Body of pancreas (tissue), 4 donors: ENCODE data around the gene POR. TPM values are rescaled to one million over a fixed set of nuclear protein-coding genes. Genes with fewer than 3 reads are reported as not detected.

Experiments used
- ATAC-seq: fragments of 150-250 bp; one replicate; pipeline ENCODE4 v1.9.1; 2016
- DNase-seq, 4 donors: peaks; one replicate each; pipeline ENCODE4 v3.0.0-alpha.2; 2019
- H3K27ac ChIP-seq, 4 donors: fragments of 200-600 bp; sonication (generic); 1 replicate in 3 of 4; 2 replicates in 1 of 4; pipeline versions ENCODE4 v1.5.1 to v1.6.1; 2016 to 2019; ENCODE audit warnings: mild to moderate bottlenecking in 1 of 4, mixed read lengths in 1 of 4, moderate library complexity in 1 of 4
- H3K27me3 ChIP-seq, 2 donors: fragments of 200-600 bp; sonication (generic); one replicate each; pipeline ENCODE4 v1.6.0; 2016; ENCODE audit warnings: mild to moderate bottlenecking in 1 of 2
- H3K36me3 ChIP-seq, 2 donors: fragments of 200-600 bp; sonication (generic); replicated peaks in 1 of 2; 2 replicates each; pipeline ENCODE4 v1.5.1; 2016; ENCODE audit warnings: low read depth in 2 of 2; ENCODE audit not compliant: insufficient read depth in 1 of 2
- H3K4me1 ChIP-seq: fragments of 200-600 bp; sonication (generic); one replicate; pipeline ENCODE4 v1.6.0; 2016
- H3K4me3 ChIP-seq, 2 donors: fragments of 200-600 bp; sonication (generic); 1 replicate in 1 of 2; 2 replicates in 1 of 2; pipeline ENCODE4 v1.5.1; 2016 to 2019
- H3K9me3 ChIP-seq, 3 donors: fragments of 200-600 bp; sonication (generic); 1 replicate in 2 of 3; 2 replicates in 1 of 3; pipeline ENCODE4 v1.5.1; 2016
- CTCF ChIP-seq, 7 experiments: fragments of 450-650 bp in 4 of 7; fragments of 200-600 bp in 3 of 7; sonication (generic) in 3 of 7; IDR thresholded peaks; one replicate each; pipeline ENCODE4 v1.5.1; 2016 to 2019; ENCODE audit warnings: antibody characterized with exemption in 7 of 7
- POLR2A ChIP-seq, 3 donors: fragments of 450-650 bp; IDR thresholded peaks; one replicate each; pipeline ENCODE4 v1.6.1; 2016; ENCODE audit warnings: antibody characterized with exemption in 3 of 3, mild to moderate bottlenecking in 2 of 3
- WGBS, 2 donors: methylation state at CpG; one replicate each; pipeline ENCODE4 v1.1.5; 2017; 5-methylcytosine and 5-hydroxymethylcytosine counted together
- intact Hi-C: fragments of 100-400 bp; cut with DNase I; formaldehyde crosslinking; loops from one replicate; pipeline ENCODE4 v1.15.1; 2023
- total RNA-seq, 2 donors: library from RNA; depleted of rRNA; stranded (reverse); fragments of >200 nt; gene quantifications; one replicate each; pipeline ENCODE4 v1.1.0, GENCODE V29; 2016

The POR gene
- total RNA-seq, 2 donors from 2014 or later = 54.2 to 118 TPM

GRCh38 chr7:75963381-75963995 is 48.5 kb downstream of the POR start:
- ATAC-seq (no peak), DNase-seq (no peak)
- intact Hi-C loops = no loop called here
- no peaks in the 10 kb centered on the region for H3K36me3 ChIP-seq
- no peak overlapping the region for H3K4me3 ChIP-seq
- WGBS, 2 donors = 79 to 80% methylated on average over 7 to 9 of the region's 9 CpGs
- H3K27ac ChIP-seq = peak overlapping the region in 3 of 4 donors; percentile 45 to 71 (median 65)
- H3K27me3 ChIP-seq = no peaks in the 10 kb centered on the region
- peaks cover 22% of the 10 kb centered on the region for H3K4me1 ChIP-seq
- no peaks in the 10 kb centered on the region for H3K9me3 ChIP-seq
- TF ChIP-seq CTCF (IDR thresholded peaks at IDR 0.05) = no peak
- no peak for TF ChIP-seq POLR2A (IDR thresholded peaks at IDR 0.05)

DNA sequence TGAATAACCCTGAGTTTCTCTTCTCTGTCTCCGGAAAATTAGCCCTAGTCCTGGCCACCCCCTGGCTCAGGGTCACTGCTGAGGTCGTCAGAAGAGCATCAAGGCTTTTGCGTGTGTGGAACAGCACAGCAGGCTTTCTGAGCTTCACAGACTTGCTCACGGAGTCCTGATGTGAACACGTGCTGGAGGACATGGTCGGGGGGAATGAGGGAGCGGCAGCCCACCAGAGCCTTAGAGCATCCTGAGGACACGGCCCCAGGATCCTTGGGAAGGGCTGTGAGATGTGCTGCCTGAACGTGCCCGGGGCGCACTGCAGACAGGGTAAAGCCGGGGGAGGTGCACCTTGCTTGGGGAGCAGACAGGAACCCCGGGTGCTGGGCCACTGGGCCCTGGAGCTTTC is 50.7 kb downstream of the POR start:
- Histone ChIP-seq H3K27me3 (no peaks in the 10 kb centered on the region), H3K9me3 (no peaks in the 10 kb centered on the region), H3K4me3 (no peak overlapping the region), H3K27ac (peak overlapping the region in 2 of 4 donors; percentile 54 to 58), H3K4me1 (peaks cover 18% of the 10 kb centered on the region), H3K36me3 (no peaks in the 10 kb centered on the region)
- ATAC-seq (no peak), DNase-seq (no peak)
- TF ChIP-seq CTCF (IDR thresholded peaks at IDR 0.05) = no peak
- TF ChIP-seq POLR2A (IDR thresholded peaks at IDR 0.05) = no peak
- intact Hi-C loops = no loop called here
- 83 to 86% methylated on average over 6 to 13 of the region's 13 CpGs for WGBS, 2 donors

DNA sequence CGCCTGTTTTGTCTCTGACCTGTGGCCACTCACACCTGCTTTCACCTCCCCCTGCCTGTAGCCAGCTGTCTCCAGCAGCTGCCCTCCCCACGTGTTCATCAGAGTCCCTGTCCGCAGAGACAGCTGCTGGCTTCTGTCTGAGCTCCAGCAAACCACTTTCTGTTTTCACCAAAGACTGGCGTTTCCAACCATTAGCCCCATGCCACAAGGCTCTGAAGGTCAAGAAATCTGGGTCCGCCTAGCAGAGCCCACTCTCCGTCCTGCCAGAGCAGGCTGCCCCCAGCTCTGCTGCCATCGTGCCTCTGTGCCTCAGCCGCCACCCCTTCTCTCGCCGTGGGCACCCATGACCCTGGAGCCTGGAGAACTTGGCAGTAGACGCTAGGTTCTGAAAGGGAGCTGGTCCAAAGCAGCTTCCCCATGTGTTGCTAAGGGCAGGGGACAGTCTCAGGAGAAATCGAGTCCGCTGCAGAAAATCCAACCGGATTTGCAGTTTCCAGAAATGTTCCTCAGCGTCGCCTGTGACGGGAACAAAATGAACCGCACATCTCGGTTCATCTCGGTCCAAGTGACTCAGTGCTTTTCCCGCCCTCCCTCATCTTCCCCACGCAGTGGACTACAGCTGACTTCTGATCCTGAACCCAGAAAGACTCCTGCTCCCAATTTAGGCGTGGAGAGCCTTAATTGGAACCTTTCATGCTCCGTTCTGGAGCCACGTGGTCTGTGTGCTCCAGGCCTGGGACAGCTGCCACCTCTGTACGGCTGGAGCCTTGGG is 51.4 kb downstream of the POR start:
- DNase-seq = peak in 2 of 4 donors; percentile 33 to 53
- no peak overlapping the region for H3K4me3 ChIP-seq
- intact Hi-C loops = no loop called here

DNA sequence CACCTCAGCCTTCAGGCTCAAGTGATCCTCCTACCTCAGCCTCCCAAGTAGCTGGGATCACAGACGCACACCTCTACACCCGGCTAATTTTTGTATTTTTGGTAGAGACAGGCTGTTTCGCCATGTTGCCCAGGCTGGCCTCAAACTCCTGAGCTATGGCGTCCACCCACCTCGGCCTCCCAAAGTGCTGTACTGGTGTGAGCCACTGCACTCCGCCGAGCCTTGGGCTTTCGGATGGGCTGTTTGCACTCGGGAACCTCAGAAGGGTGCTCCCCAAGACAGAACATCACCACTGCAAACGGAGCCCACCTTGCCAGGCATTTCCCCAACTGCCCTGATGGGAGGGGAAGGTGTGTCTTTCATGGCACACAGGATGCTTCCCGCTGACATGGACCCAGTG is 52.1 kb downstream of the POR start:
- intact Hi-C loops = no loop called here
- ATAC-seq = no peak
- Histone ChIP-seq H3K27ac (peak overlapping the region in 2 of 4 donors; percentile 47 to 53), H3K9me3 (no peaks in the 10 kb centered on the region), H3K4me3 (no peak overlapping the region), H3K27me3 (no peaks in the 10 kb centered on the region), H3K36me3 (no peaks in the 10 kb centered on the region), H3K4me1 (peaks cover 16% of the 10 kb centered on the region)
- no peak for TF ChIP-seq CTCF (IDR thresholded peaks at IDR 0.05)
- no peak for TF ChIP-seq POLR2A (IDR thresholded peaks at IDR 0.05)
- WGBS, 2 donors = 92 to 94% methylated on average over 6 to 11 of the region's 11 CpGs
- no peak for DNase-seq

More for the DNA sequence above, 51.4 kb downstream of the POR start:
- H3K27me3 ChIP-seq = no peaks in the 10 kb centered on the region
- WGBS, 2 donors = 75 to 79% methylated on average over 26 of the region's 26 CpGs
- TF ChIP-seq CTCF (IDR thresholded peaks at IDR 0.05) = no peak
- no peak for TF ChIP-seq POLR2A (IDR thresholded peaks at IDR 0.05)
- no peaks in the 10 kb centered on the region for H3K9me3 ChIP-seq
- peaks cover 18% of the 10 kb centered on the region for H3K4me1 ChIP-seq
- H3K36me3 ChIP-seq = no peaks in the 10 kb centered on the region
- H3K27ac ChIP-seq = peak overlapping the region in 2 of 4 donors; percentile 54 to 58
- peak; percentile 49 for ATAC-seq
